H1 (cell line): Measurements from ENCODE around the gene SMIM28. TPM values are rescaled to one million over a fixed set of nuclear protein-coding genes. Genes with fewer than 3 reads are reported as not detected.

ENCODE experiments used
- EGR1 ChIP-seq: IDR thresholded peaks from 2 replicates; pipeline ENCODE4 v1.6.1; 2011; ENCODE audit warnings: low read depth, low read length, borderline replicate concordance
- EP300 ChIP-seq, 2 experiments: IDR thresholded peaks; 1 replicate in 1 of 2; 2 replicates in 1 of 2; pipeline ENCODE4 v1.6.1; 2011 to 2012; ENCODE audit warnings: low read depth in 2 of 2, low read length in 2 of 2, mild to moderate bottlenecking in 2 of 2, borderline replicate concordance in 1 of 2, inconsistent platforms in 1 of 2, moderate library complexity in 1 of 2
- HDAC6 ChIP-seq: IDR thresholded peaks from one replicate; pipeline ENCODE4 v1.7.1; 2012; ENCODE audit warnings: low read depth, mild to moderate bottlenecking, inconsistent platforms, low read length, moderate library complexity
- PHF8 ChIP-seq: fragments of 200-600 bp; sonication (generic); conservative IDR thresholded peaks from 2 replicates; pipeline ENCODE4 v1.7.1; 2012; ENCODE audit warnings: low read depth, mild to moderate bottlenecking, inconsistent platforms, low read length, moderate library complexity
- RAD21 ChIP-seq, 2 experiments: IDR thresholded peaks in 1 of 2; conservative IDR thresholded peaks in 1 of 2; 2 replicates each; pipeline ENCODE4 v1.6.1; 2011; ENCODE audit warnings: low read depth in 2 of 2, low read length in 2 of 2, improper control_type of control experiment in 1 of 2, inconsistent platforms in 1 of 2, mild to moderate bottlenecking in 1 of 2, moderate library complexity in 1 of 2
- ZNF274 ChIP-seq: IDR thresholded peaks from 2 replicates; pipeline ENCODE4 v1.7.0; 2012; ENCODE audit warnings: low read length, borderline replicate concordance; ENCODE audit errors: extremely low read depth
- polyA plus RNA-seq, 7 experiments: library from polyadenylated mRNA; depleted of rRNA in 3 of 7; stranded (reverse) in 5 of 7; unstranded in 2 of 7; fragments of >200 nt in 5 of 7; fragments of 200-250 nt in 2 of 7; gene quantifications; 1 replicate in 5 of 7; 2 replicates in 1 of 7; 4 replicates in 1 of 7; pipeline versions ENCODE4 v1.2.1 to v1.2.3, GENCODE V29; 2011 to 2013; ENCODE audit warnings: missing spikeins in 2 of 7, mixed read lengths in 2 of 7
- total RNA-seq: library from RNA; stranded (reverse); fragmentation: NEBNext Ultra II Directional; extraction: Animal tissue kit (Norgen Biotek cat#: 25700); gene quantifications from 2 replicates; pipeline ENCODE4 v1.2.1, GENCODE V29; 2021

Gene SMIM28
- total and polyA plus RNA-seq, 2 of the 8 experiments (the other 6 are each of a cell fraction or from before 2014, with no cell fraction given): not detected

GRCh38 chr6:138426500-138427123 is 48.9 kb downstream of the SMIM28 start (continued):
- no peak for TF ChIP-seq PHF8
- no peak for TF ChIP-seq EGR1
- no peak for TF ChIP-seq ZNF274
- TF ChIP-seq EP300 (IDR thresholded peaks at IDR 0.05; ENCODE audit: borderline replicate concordance in 1 of 2, low read depth in 2 of 2, low read length in 2 of 2): no peak
- TF ChIP-seq HDAC6: no peak
- no peak for TF ChIP-seq RAD21 (IDR thresholded peaks at IDR 0.05 in 1 of 2, conservative IDR thresholded peaks at IDR 0.05 in 1 of 2; ENCODE audit: low read depth in 2 of 2, low read length in 2 of 2)
